Measurements from ENCODE around the gene ENGASE.

DNA sequence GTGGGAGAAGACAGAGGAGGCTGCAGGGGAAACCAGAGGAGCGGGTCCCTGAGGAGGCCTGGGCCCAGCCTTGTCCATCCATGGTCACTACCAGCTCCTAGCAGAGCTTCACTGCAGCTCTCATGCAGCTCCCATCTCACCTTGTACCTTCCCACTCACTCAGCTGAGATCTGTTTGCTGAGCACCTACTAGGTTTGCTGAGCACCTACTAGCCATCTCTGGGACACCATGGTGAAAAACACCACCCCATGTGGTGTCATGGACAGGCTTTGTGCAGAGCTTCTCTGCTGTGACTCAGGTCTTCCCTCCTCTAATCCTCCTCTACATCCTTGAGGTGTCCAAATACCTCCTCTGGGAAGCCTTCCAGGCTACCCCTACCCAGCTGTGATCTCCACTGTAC is 58.6 kb downstream of the ENGASE start:
- TF ChIP-seq, protein P1, sequence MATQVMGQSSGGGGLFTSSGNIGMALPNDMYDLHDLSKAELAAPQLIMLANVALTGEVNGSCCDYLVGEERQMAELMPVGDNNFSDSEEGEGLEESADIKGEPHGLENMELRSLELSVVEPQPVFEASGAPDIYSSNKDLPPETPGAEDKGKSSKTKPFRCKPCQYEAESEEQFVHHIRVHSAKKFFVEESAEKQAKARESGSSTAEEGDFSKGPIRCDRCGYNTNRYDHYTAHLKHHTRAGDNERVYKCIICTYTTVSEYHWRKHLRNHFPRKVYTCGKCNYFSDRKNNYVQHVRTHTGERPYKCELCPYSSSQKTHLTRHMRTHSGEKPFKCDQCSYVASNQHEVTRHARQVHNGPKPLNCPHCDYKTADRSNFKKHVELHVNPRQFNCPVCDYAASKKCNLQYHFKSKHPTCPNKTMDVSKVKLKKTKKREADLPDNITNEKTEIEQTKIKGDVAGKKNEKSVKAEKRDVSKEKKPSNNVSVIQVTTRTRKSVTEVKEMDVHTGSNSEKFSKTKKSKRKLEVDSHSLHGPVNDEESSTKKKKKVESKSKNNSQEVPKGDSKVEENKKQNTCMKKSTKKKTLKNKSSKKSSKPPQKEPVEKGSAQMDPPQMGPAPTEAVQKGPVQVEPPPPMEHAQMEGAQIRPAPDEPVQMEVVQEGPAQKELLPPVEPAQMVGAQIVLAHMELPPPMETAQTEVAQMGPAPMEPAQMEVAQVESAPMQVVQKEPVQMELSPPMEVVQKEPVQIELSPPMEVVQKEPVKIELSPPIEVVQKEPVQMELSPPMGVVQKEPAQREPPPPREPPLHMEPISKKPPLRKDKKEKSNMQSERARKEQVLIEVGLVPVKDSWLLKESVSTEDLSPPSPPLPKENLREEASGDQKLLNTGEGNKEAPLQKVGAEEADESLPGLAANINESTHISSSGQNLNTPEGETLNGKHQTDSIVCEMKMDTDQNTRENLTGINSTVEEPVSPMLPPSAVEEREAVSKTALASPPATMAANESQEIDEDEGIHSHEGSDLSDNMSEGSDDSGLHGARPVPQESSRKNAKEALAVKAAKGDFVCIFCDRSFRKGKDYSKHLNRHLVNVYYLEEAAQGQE (IDR thresholded peaks at IDR 0.05; ENCODE audit: insufficient read depth in 1 of 2, low read depth in 2 of 2, low read length in 2 of 2), result no peak
- TF ChIP-seq SIN3A (IDR thresholded peaks at IDR 0.05; ENCODE audit: borderline replicate concordance, insufficient read depth, low read length), result no peak
- TF ChIP-seq TAF1 (IDR thresholded peaks at IDR 0.05; ENCODE audit: borderline replicate concordance, insufficient read depth, low read length), result no peak
